Measurements from ENCODE around the gene ACTL10.

- TF ChIP-seq CTCF (IDR thresholded peaks at IDR 0.05) (no peak), POLR2A (IDR thresholded peaks at IDR 0.05) (no peak)
These were observed 4.6 kb upstream of the ACTL10 start, which contains the start of gene C20orf144 for GRCh38 chr20:33662172-33662571.
